GM23338 (cell line): ENCODE data around the gene FNDC3A. TPM values are rescaled to one million over a fixed set of nuclear protein-coding genes. Genes with fewer than 3 reads are reported as not detected.

Experiments
- ATAC-seq: fragments of 200-7000 bp; cut with Tn5 transposase; 3 replicates; pipeline ENCODE4 v1.9.1; 2020
- DNase-seq: peaks from one replicate; pipeline ENCODE4 v3.0.0-alpha.2; 2015; ENCODE audit warnings: low spot score
- H2AFZ ChIP-seq: fragments of 200-600 bp; sonication (generic); 2 replicates; pipeline ENCODE4 v1.8.0; 2016; ENCODE audit warnings: antibody characterized with exemption, mild to moderate bottlenecking, moderate library complexity
- H3F3A ChIP-seq: fragments of 200-600 bp; sonication (generic); replicated peaks from 2 replicates; pipeline ENCODE4 v1.8.0; 2017; ENCODE audit warnings: antibody characterized with exemption, mixed run types, low read depth
- H3K27ac ChIP-seq: fragments of 200-600 bp; sonication (generic); 2 replicates; pipeline ENCODE4 v1.6.1; 2016; ENCODE audit warnings: low read depth
- H3K27me3 ChIP-seq: fragments of 200-600 bp; sonication (generic); 2 replicates; pipeline ENCODE4 v1.8.0; 2016; ENCODE audit warnings: mild to moderate bottlenecking, mixed run types, moderate library complexity; ENCODE audit not compliant: insufficient read depth
- H3K36me3 ChIP-seq: fragments of 200-600 bp; sonication (generic); 2 replicates; pipeline ENCODE4 v1.8.0; 2016; ENCODE audit warnings: mild to moderate bottlenecking; ENCODE audit not compliant: insufficient read depth
- H3K4me1 ChIP-seq: fragments of 200-600 bp; sonication (generic); 2 replicates; pipeline ENCODE4 v1.8.0; 2016; ENCODE audit warnings: mild to moderate bottlenecking, moderate library complexity; ENCODE audit not compliant: insufficient read depth
- H3K4me2 ChIP-seq: fragments of 200-600 bp; sonication (generic); 2 replicates; pipeline ENCODE4 v1.7.1; 2017; ENCODE audit warnings: mixed run types
- H3K4me3 ChIP-seq: fragments of 200-600 bp; sonication (generic); 2 replicates; pipeline ENCODE4 v1.6.1; 2016; ENCODE audit warnings: mixed run types
- H3K79me2 ChIP-seq: fragments of 200-600 bp; sonication (generic); replicated peaks from 2 replicates; pipeline ENCODE4 v1.8.0; 2017; ENCODE audit warnings: mild to moderate bottlenecking; ENCODE audit not compliant: insufficient read depth
- H3K9me2 ChIP-seq: fragments of 200-600 bp; sonication (generic); 2 replicates; pipeline ENCODE4 v1.8.0; 2017; ENCODE audit not compliant: insufficient read depth
- H4K20me1 ChIP-seq: fragments of 200-600 bp; sonication (generic); replicated peaks from 2 replicates; pipeline ENCODE4 v1.8.0; 2017; ENCODE audit warnings: mild to moderate bottlenecking; ENCODE audit not compliant: insufficient read depth
- H3K27ac Mint-ChIP-seq: 2 replicates; pipeline ENCODE4 v1.8.0; 2020; ENCODE audit warnings: inconsistent platforms, mild to moderate bottlenecking, moderate library complexity, mixed read lengths
- H3K27me3 Mint-ChIP-seq: 3 replicates; pipeline ENCODE4 v1.8.0; 2022; ENCODE audit warnings: low read depth, mild to moderate bottlenecking, moderate library complexity, mixed read lengths, inconsistent platforms; ENCODE audit not compliant: insufficient read depth, poor library complexity
- H3K36me3 Mint-ChIP-seq: 3 replicates; pipeline ENCODE4 v1.8.0; 2021; ENCODE audit warnings: low read depth, mild to moderate bottlenecking, inconsistent platforms, moderate library complexity, mixed read lengths
- H3K4me1 Mint-ChIP-seq: 3 replicates; pipeline ENCODE4 v1.8.0; 2020; ENCODE audit warnings: mild to moderate bottlenecking, inconsistent platforms, mixed read lengths
- H3K4me3 Mint-ChIP-seq: 3 replicates; pipeline ENCODE4 v1.8.0; 2021; ENCODE audit warnings: moderate library complexity, mild to moderate bottlenecking, inconsistent platforms, mixed read lengths
- H3K9me3 Mint-ChIP-seq: 3 replicates; pipeline ENCODE4 v1.8.0; 2020; ENCODE audit warnings: moderate library complexity, mild to moderate bottlenecking, inconsistent platforms, mixed read lengths
- CREB1 ChIP-seq: fragments of 250-450 bp; sonication (Bioruptor Pico); IDR thresholded peaks from 2 replicates; pipeline ENCODE4 v1.5.0; 2020; ENCODE audit warnings: low read depth, mild to moderate bottlenecking, moderate library complexity
- ETS1 ChIP-seq: IDR thresholded peaks from 2 replicates; pipeline ENCODE4 v1.6.1; 2016; ENCODE audit warnings: antibody characterized with exemption
- EZH2 ChIP-seq: fragments of 200-600 bp; sonication (generic); IDR thresholded peaks from one replicate; pipeline ENCODE4 v1.8.0; 2017; ENCODE audit warnings: antibody characterized with exemption, mild to moderate bottlenecking, low read depth; ENCODE audit not compliant: unreplicated experiment
- EZH2phosphoT487 ChIP-seq: fragments of 200-600 bp; sonication (generic); IDR thresholded peaks from one replicate; pipeline ENCODE4 v1.8.1; 2018; ENCODE audit warnings: antibody characterized with exemption; ENCODE audit not compliant: unreplicated experiment
- JUNB ChIP-seq: IDR thresholded peaks from one replicate; pipeline ENCODE4 v1.6.1; 2016; ENCODE audit warnings: antibody characterized with exemption; ENCODE audit not compliant: unreplicated experiment
- NANOG ChIP-seq: IDR thresholded peaks from 2 replicates; pipeline ENCODE4 v1.6.1; 2016; ENCODE audit warnings: antibody characterized with exemption, borderline replicate concordance
- POLR2AphosphoS5 ChIP-seq: IDR thresholded peaks from 2 replicates; pipeline ENCODE4 v1.6.1; 2016; ENCODE audit warnings: antibody characterized with exemption, low read depth
- REST ChIP-seq: IDR thresholded peaks from one replicate; pipeline ENCODE4 v1.6.1; 2018; ENCODE audit warnings: antibody characterized with exemption; ENCODE audit not compliant: unreplicated experiment
- STAT1 ChIP-seq: IDR thresholded peaks from one replicate; pipeline ENCODE4 v1.6.1; 2016; ENCODE audit warnings: antibody characterized with exemption; ENCODE audit not compliant: unreplicated experiment
- ZNF114 ChIP-seq: fragments of 250-450 bp; sonication (Bioruptor Pico); IDR thresholded peaks from 2 replicates; pipeline ENCODE4 v1.5.0; 2020; ENCODE audit warnings: mild to moderate bottlenecking, moderate library complexity
- ZNF331 ChIP-seq: fragments of 250-450 bp; sonication (Bioruptor Pico); IDR thresholded peaks from 2 replicates; pipeline ENCODE4 v1.5.0; 2020; ENCODE audit warnings: low read depth, mild to moderate bottlenecking, moderate library complexity
- ZNF462 ChIP-seq: fragments of 250-450 bp; sonication (Bioruptor Pico); IDR thresholded peaks from 2 replicates; pipeline ENCODE4 v1.5.0; 2020; ENCODE audit warnings: mild to moderate bottlenecking, moderate library complexity
- polyA plus RNA-seq: library from polyadenylated mRNA; unstranded; fragments of >200 nt; fragmentation: Nextera tagmentation; extraction: Ambion mirVana; gene quantifications from 2 replicates; pipeline ENCODE4 v1.2.1, GENCODE V29; 2016
- total RNA-seq: library from RNA; depleted of rRNA; stranded (reverse); fragments of >200 nt; shearing (Covaris generic); gene quantifications from 2 replicates; pipeline ENCODE4 v1.2.3, GENCODE V29; 2014
- TF ChIP-seq, protein P1 (sequence below), 2 experiments: fragments of 200-600 bp in 1 of 2; sonication (generic) in 1 of 2; conservative IDR thresholded peaks; 2 replicates each; pipeline versions ENCODE4 v1.5.1 to v1.6.1; 2016 to 2017; ENCODE audit warnings: antibody characterized with exemption in 2 of 2, low read depth in 2 of 2, mild to moderate bottlenecking in 2 of 2, moderate library complexity in 1 of 2

FNDC3A gene
- total and polyA plus RNA-seq, 2 experiments from 2014 or later, result 10.3 to 31.1 TPM

DNA sequence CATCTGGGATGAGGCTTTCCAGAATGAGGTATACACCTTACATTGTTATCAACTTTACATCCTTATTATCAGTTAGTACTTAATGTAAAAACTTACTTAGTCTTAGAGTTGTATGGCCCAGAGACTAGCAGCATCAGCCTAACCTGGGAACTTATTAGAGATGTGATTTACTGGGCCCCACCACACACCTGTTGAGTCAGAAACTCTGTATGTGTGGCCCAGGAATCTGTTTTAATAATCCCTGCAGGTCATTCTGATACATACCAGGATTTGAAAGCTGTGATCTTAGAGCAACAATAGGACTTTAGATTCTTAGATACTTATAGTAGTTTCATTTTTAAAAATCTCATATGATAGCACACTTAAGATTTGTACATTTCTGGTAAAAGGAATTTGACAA lies 17.4 kb downstream of the FNDC3A start:
- ATAC-seq (peak; percentile 51), DNase-seq (peak; percentile 54)
- peaks cover 36% of the 10 kb centered on the region for H3K36me3 Mint-ChIP-seq
- H3K4me3 ChIP-seq, result no peak overlapping the region
- H4K20me1 ChIP-seq, result peaks cover 3% of the 10 kb centered on the region; the same call in 1 of the 2 replicates
- H3K4me1 Mint-ChIP-seq, result no peaks in the 10 kb centered on the region
- H3K9me2 ChIP-seq, result no peaks in the 10 kb centered on the region
- no peak overlapping the region for H3K4me3 Mint-ChIP-seq
- peaks cover 47% of the 10 kb centered on the region for H3K79me2 ChIP-seq
- H3K4me1 ChIP-seq, result no peaks in the 10 kb centered on the region
- H3K27me3 ChIP-seq, result no peaks in the 10 kb centered on the region
- TF ChIP-seq ZNF114 (no peak), JUNB (no peak), POLR2AphosphoS5 (no peak), EZH2phosphoT487 (no peak), CREB1 (CRISPR knock-in tag) (no peak), ZNF462 (CRISPR knock-in tag) (no peak), STAT1 (no peak), REST (no peak), EZH2 (no peak), NANOG (no peak), ZNF331 (CRISPR knock-in tag) (no peak), ETS1 (no peak)
- TF ChIP-seq, protein P1, sequence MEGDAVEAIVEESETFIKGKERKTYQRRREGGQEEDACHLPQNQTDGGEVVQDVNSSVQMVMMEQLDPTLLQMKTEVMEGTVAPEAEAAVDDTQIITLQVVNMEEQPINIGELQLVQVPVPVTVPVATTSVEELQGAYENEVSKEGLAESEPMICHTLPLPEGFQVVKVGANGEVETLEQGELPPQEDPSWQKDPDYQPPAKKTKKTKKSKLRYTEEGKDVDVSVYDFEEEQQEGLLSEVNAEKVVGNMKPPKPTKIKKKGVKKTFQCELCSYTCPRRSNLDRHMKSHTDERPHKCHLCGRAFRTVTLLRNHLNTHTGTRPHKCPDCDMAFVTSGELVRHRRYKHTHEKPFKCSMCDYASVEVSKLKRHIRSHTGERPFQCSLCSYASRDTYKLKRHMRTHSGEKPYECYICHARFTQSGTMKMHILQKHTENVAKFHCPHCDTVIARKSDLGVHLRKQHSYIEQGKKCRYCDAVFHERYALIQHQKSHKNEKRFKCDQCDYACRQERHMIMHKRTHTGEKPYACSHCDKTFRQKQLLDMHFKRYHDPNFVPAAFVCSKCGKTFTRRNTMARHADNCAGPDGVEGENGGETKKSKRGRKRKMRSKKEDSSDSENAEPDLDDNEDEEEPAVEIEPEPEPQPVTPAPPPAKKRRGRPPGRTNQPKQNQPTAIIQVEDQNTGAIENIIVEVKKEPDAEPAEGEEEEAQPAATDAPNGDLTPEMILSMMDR (conservative IDR thresholded peaks at IDR 0.05; ENCODE audit: low read depth in 2 of 2), result no peak
- no peaks in the 10 kb centered on the region for H3K36me3 ChIP-seq
- H3K9me3 Mint-ChIP-seq, result peaks cover 16% of the 10 kb centered on the region
- no peak overlapping the region for H3K27ac ChIP-seq
- H3K27ac Mint-ChIP-seq, result no peak overlapping the region
- no peaks in the 10 kb centered on the region for H3F3A ChIP-seq
- H3K4me2 ChIP-seq, result no peak overlapping the region
- no peak overlapping the region for H2AFZ ChIP-seq
- no peaks in the 10 kb centered on the region for H3K27me3 Mint-ChIP-seq
